Adrenal gland (tissue), 5 donors: ENCODE results near the gene WDR59.

Source experiments
- CTCF ChIP-seq, 6 experiments: fragments of 450-650 bp in 4 of 6; fragments of 200-600 bp in 2 of 6; sonication (generic) in 1 of 6; IDR thresholded peaks; 1 replicate in 5 of 6; 2 replicates in 1 of 6; pipeline versions ENCODE4 v1.5.1 to v1.8.0; 2016 to 2021; ENCODE audit warnings: antibody characterized with exemption in 6 of 6, mild to moderate bottlenecking in 2 of 6, moderate library complexity in 1 of 6
- POLR2A ChIP-seq, 2 donors: fragments of 450-650 bp; IDR thresholded peaks; one replicate each; pipeline ENCODE4 v1.6.1; 2017; ENCODE audit warnings: antibody characterized with exemption in 2 of 2, mild to moderate bottlenecking in 2 of 2, moderate library complexity in 1 of 2
- donor health status: DM: no; HTN: no; CAD: no.

- TF ChIP-seq CTCF (IDR thresholded peaks at IDR 0.05): no peak
- no peak for TF ChIP-seq POLR2A (IDR thresholded peaks at IDR 0.05)
These were observed 43.7 kb upstream of the WDR59 start for GRCh38 chr16:75028544-75029135.
